Raji (cell line): ENCODE measurements around the gene VPS72.
A peak's percentile ranks its signal among the peaks of the same experiment; 100 is the strongest.

ENCODE experiments used
- POLR2A ChIP-seq: IDR thresholded peaks from 2 replicates; pipeline ENCODE4 v1.6.1; 2011; ENCODE audit warnings: low read depth, low read length, control low read depth; ENCODE audit not compliant: insufficient read depth

The VPS72 gene

GRCh38 chr1:151158751-151159251 lies 31.2 kb downstream of the VPS72 start:
- no peak for TF ChIP-seq POLR2A

GRCh38 chr1:151158326-151158725 lies 31.7 kb downstream of the VPS72 start:
- no peak for TF ChIP-seq POLR2A

- TF ChIP-seq POLR2A = no peak
Measured at GRCh38 chr1:151157067-151157531, 32.9 kb downstream of the VPS72 start.

GRCh38 chr1:151156515-151156819 lies 33.5 kb downstream of the VPS72 start, which contains the start of gene TNFAIP8L2:
TNFAIP8L2 (plus strand) TSS chr1:151156649; CDS start chr1:151158698, 2,049 bp downstream.
- peak; percentile 44; the same call in 1 of the 2 replicates for TF ChIP-seq POLR2A

- TF ChIP-seq POLR2A = no peak
Measured at GRCh38 chr1:151147665-151148064, 42.3 kb downstream of the VPS72 start.

GRCh38 chr1:151147132-151147503 lies 42.9 kb downstream of the VPS72 start:
- TF ChIP-seq POLR2A = no peak

GRCh38 chr1:151146412-151147131 lies 43.4 kb downstream of the VPS72 start, which contains the start of gene SEMA6C:
SEMA6C (minus strand) TSS chr1:151146631; CDS start chr1:151142621, 4,010 bp downstream.
- no peak for TF ChIP-seq POLR2A

- TF ChIP-seq POLR2A = no peak
Measured at GRCh38 chr1:151146072-151146411, 44.0 kb downstream of the VPS72 start.

- no peak for TF ChIP-seq POLR2A
Measured at GRCh38 chr1:151145304-151146071, 44.5 kb downstream of the VPS72 start.

GRCh38 chr1:151144474-151145303 lies 45.3 kb downstream of the VPS72 start:
- no peak for TF ChIP-seq POLR2A

GRCh38 chr1:151143986-151144385 lies 46.0 kb downstream of the VPS72 start:
- no peak for TF ChIP-seq POLR2A

- TF ChIP-seq POLR2A = no peak
Measured at GRCh38 chr1:151143057-151143435, 47.0 kb downstream of the VPS72 start.

- TF ChIP-seq POLR2A = no peak
Measured at GRCh38 chr1:151142411-151143056, 47.5 kb downstream of the VPS72 start.

GRCh38 chr1:151137789-151138188 lies 52.2 kb downstream of the VPS72 start:
- TF ChIP-seq POLR2A = no peak
